GM12891 (cell line): ENCODE measurements around the gene BRD4.

ENCODE experiments used
- PAX5 ChIP-seq: IDR thresholded peaks from 2 replicates; pipeline ENCODE4 v1.6.1; 2011; ENCODE audit warnings: low read length, moderate library complexity, mild to moderate bottlenecking; ENCODE audit not compliant: insufficient read depth, severe bottlenecking
- POLR2A ChIP-seq: IDR thresholded peaks from 2 replicates; pipeline ENCODE4 v1.6.1; 2011; ENCODE audit warnings: low read depth, low read length, control low read depth
- POLR2AphosphoS5 ChIP-seq: IDR thresholded peaks from 2 replicates; pipeline ENCODE4 v1.6.1; 2011; ENCODE audit warnings: low read depth, low read length, control low read depth
- POU2F2 ChIP-seq: IDR thresholded peaks from 2 replicates; pipeline ENCODE4 v1.6.1; 2011; ENCODE audit warnings: low read depth, mild to moderate bottlenecking, control low read depth, low read length, moderate library complexity
- SPI1 ChIP-seq: IDR thresholded peaks from 2 replicates; pipeline ENCODE4 v1.6.1; 2011; ENCODE audit warnings: low read depth, low read length, control low read depth
- TAF1 ChIP-seq: IDR thresholded peaks from 2 replicates; pipeline ENCODE4 v1.6.1; 2011; ENCODE audit warnings: low read depth, low read length, control low read depth

DNA sequence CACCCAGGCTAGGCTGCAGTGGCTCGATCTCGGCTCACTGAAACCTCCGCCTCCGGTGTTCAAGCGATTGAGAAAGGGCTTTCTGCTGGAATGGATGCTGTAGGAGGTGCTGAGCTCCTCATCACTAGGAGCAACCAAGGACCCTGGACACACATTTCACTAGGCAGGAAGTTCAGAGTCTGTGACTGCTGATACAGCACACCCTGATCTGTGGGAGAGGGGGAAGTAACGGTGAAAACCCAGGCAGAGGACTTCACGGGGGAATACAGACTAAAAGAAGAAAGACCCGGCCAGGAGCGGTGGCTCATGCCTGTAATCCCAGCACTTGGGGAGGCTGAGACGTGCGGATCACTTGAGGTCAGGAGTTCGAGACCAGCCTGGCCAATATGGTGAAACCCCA lies 119.6 kb downstream of the BRD4 start:
- no peak for TF ChIP-seq PAX5
- TF ChIP-seq POLR2A: no peak
- no peak for TF ChIP-seq POLR2AphosphoS5
- no peak for TF ChIP-seq POU2F2
- TF ChIP-seq SPI1: no peak
- no peak for TF ChIP-seq TAF1
